Chondrocyte (in vitro differentiated cells): ENCODE measurements around the gene LDB2. TPM values are rescaled to one million over a fixed set of nuclear protein-coding genes. Genes with fewer than 3 reads are reported as not detected.

Source experiments
- DNase-seq: peaks from one replicate; pipeline ENCODE4 v3.0.0; 2021; ENCODE audit warnings: mixed read lengths, low spot score
- H3K27ac Mint-ChIP-seq: one replicate; pipeline ENCODE4 v1.8.0; 2021; ENCODE audit warnings: mild to moderate bottlenecking, moderate library complexity, mixed read lengths; ENCODE audit not compliant: unreplicated experiment
- H3K27me3 Mint-ChIP-seq: 2 replicates; pipeline ENCODE4 v1.8.0; 2021; ENCODE audit warnings: low read depth, mixed read lengths
- H3K36me3 Mint-ChIP-seq: 2 replicates; pipeline ENCODE4 v1.8.0; 2021; ENCODE audit warnings: low read depth, mixed read lengths
- H3K4me1 Mint-ChIP-seq: 2 replicates; pipeline ENCODE4 v1.8.0; 2021; ENCODE audit warnings: low read depth, mild to moderate bottlenecking, mixed read lengths
- H3K4me3 Mint-ChIP-seq: one replicate; pipeline ENCODE4 v1.8.0; 2021; ENCODE audit warnings: mild to moderate bottlenecking, moderate library complexity, mixed read lengths; ENCODE audit not compliant: unreplicated experiment
- H3K9me3 Mint-ChIP-seq: 2 replicates; pipeline ENCODE4 v1.8.0; 2021; ENCODE audit warnings: low read depth, mixed read lengths
- total RNA-seq: library from RNA; stranded (reverse); gene quantifications from 3 replicates; pipeline ENCODE4 v1.2.1, GENCODE V29; 2021
- TF ChIP-seq, protein P1 (sequence below): fragments of 200-600 bp; sonication (generic); IDR thresholded peaks from 2 replicates; pipeline ENCODE4 v1.5.0; 2021; ENCODE audit warnings: antibody characterized with exemption, mild to moderate bottlenecking, moderate library complexity

The LDB2 gene
- total RNA-seq, 1 donor from 2014 or later = 2.0 TPM

DNA sequence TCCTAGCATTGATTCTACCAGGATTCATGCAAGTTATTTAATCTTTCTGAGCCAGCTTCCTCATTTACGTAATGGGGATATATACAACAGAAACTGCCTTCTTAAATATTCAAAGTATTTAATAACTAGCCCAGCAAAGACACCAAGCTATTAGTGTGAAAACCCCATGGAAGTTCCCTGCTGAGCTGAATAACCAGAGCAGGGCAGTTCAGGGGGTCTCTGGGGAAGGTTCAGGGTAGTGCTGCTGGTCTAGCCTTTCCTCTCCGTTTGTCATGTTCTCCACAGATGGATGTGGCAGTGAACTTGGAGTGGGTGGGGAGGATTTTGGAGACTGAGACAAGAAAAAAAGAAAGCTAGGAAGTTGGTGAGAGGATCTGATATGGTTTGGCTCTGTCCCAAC lies 431.4 kb downstream of the LDB2 start:
- DNase-seq = no peak
- Mint-ChIP-seq H3K4me1 (no peaks in the 10 kb centered on the region), H3K9me3 (peaks cover 14% of the 10 kb centered on the region), H3K27me3 (no peaks in the 10 kb centered on the region), H3K36me3 (peaks cover 1% of the 10 kb centered on the region), H3K27ac (no peak overlapping the region), H3K4me3 (no peak overlapping the region)
- TF ChIP-seq, protein P1, sequence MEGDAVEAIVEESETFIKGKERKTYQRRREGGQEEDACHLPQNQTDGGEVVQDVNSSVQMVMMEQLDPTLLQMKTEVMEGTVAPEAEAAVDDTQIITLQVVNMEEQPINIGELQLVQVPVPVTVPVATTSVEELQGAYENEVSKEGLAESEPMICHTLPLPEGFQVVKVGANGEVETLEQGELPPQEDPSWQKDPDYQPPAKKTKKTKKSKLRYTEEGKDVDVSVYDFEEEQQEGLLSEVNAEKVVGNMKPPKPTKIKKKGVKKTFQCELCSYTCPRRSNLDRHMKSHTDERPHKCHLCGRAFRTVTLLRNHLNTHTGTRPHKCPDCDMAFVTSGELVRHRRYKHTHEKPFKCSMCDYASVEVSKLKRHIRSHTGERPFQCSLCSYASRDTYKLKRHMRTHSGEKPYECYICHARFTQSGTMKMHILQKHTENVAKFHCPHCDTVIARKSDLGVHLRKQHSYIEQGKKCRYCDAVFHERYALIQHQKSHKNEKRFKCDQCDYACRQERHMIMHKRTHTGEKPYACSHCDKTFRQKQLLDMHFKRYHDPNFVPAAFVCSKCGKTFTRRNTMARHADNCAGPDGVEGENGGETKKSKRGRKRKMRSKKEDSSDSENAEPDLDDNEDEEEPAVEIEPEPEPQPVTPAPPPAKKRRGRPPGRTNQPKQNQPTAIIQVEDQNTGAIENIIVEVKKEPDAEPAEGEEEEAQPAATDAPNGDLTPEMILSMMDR = no peak

DNA sequence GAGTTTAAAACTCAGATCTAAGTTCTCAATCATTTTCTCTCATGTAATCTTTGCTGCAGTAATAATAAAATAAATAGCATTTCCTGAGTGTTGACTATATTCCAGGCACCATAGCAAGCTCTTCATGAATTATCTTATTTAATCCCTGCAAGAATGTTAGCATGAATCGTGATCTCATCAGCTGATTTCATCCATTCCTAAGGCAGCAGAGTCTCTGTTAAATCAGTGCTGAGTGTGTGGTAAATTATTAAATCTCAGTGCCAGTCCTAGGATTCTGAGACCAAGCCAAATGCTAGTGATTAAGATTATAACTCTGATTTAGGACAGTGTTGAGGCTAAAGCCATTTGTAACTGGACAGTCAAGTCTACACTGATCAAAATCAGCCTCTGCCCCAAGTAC lies 431.9 kb downstream of the LDB2 start:
- Mint-ChIP-seq H3K27me3 (no peaks in the 10 kb centered on the region), H3K4me3 (no peak overlapping the region), H3K4me1 (no peaks in the 10 kb centered on the region), H3K9me3 (peaks cover 11% of the 10 kb centered on the region), H3K27ac (no peak overlapping the region), H3K36me3 (no peaks in the 10 kb centered on the region)
- no peak for DNase-seq
- TF ChIP-seq, protein P1 = no peak

DNA sequence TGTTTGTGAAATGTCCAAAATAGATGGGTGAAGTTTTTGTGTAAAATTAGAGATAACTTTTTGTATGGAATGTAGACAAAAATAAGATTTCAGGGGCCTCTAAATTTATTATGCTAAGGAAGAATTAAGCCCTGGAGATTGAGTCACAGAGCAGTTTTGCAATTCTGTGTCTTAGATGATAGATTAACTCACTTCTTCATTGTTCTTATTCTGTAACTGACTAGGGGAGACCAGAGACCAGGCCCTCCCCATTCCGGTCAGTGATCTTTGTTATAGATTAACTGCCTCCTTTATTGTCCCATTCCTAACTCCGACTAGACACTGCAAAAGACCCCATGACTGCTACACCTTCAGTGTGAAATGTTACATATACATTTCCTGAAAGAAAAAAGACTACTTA lies 433.8 kb downstream of the LDB2 start:
- H3K27ac Mint-ChIP-seq = no peak overlapping the region
- no peaks in the 10 kb centered on the region for H3K36me3 Mint-ChIP-seq
- TF ChIP-seq, protein P1 = no peak
- H3K4me1 Mint-ChIP-seq = no peaks in the 10 kb centered on the region
- no peaks in the 10 kb centered on the region for H3K27me3 Mint-ChIP-seq
- H3K9me3 Mint-ChIP-seq = peaks cover 8% of the 10 kb centered on the region
- H3K4me3 Mint-ChIP-seq = no peak overlapping the region
- no peak for DNase-seq

DNA sequence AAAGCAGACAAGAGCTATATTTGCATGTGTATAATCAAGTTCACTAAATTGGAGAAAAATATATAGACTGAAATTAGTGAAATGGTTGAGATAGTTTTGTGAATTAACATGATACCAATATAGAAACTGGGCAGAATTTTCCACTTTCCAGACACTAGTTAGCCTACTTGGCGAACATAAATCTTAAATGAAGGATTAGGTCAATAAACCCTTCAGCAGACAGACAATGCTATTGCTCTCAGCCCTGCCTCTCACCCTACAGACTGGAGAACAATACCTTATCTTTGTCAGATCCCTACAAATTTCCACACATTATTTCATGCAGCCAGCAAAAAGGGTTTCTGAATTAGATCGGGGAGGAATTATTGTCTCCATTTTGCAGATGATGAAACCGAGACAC lies 435.8 kb downstream of the LDB2 start:
- Mint-ChIP-seq H3K27ac (no peak overlapping the region), H3K9me3 (peaks cover 2% of the 10 kb centered on the region), H3K27me3 (no peaks in the 10 kb centered on the region), H3K4me1 (no peaks in the 10 kb centered on the region), H3K36me3 (no peaks in the 10 kb centered on the region), H3K4me3 (no peak overlapping the region)
- TF ChIP-seq, protein P1 = no peak
- no peak for DNase-seq

DNA sequence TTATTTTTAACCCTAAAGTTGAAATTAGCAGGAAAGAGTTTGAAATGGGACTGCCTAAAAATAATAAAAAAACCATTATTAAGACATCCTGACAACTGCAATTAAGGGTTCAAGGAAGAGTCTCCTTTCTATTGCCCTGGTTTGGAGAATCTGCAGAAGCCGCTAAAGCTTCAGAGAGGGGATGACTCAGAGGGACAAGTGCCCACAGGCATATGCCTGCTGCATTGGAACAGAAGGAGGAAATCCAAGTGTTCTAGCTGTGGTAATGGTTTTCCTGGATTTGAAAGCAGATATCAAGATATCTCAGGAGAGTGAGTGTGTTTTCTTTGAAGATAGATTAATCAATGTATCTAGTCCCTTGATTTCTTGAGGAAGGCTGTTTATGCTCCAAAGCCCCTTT lies 437.1 kb downstream of the LDB2 start:
- Mint-ChIP-seq H3K4me3 (no peak overlapping the region), H3K27me3 (no peaks in the 10 kb centered on the region), H3K4me1 (no peaks in the 10 kb centered on the region), H3K9me3 (peaks cover 2% of the 10 kb centered on the region), H3K27ac (no peak overlapping the region), H3K36me3 (no peaks in the 10 kb centered on the region)
- DNase-seq = no peak
- TF ChIP-seq, protein P1 = no peak
